ENCODE results near the gene STMND1. TPM values are rescaled to one million over a fixed set of nuclear protein-coding genes. Genes with fewer than 3 reads are reported as not detected.
A peak's percentile ranks its signal among the peaks of the same experiment; 100 is the strongest.

STMND1 gene
- total RNA-seq, 1 experiment from 2014 or later = 0.26 TPM

- Histone ChIP-seq H3K4me2 (peak overlapping the region; percentile 50), H3F3A (ENCODE audit: insufficient read depth, low read depth) (peaks cover 8% of the 10 kb centered on the region; the same call in 1 of the 2 replicates), H3K27ac (peak overlapping the region; percentile 48), H3K9me2 (ENCODE audit: insufficient read depth) (no peaks in the 10 kb centered on the region), H3K4me3 (no peak overlapping the region), H4K20me1 (ENCODE audit: insufficient read depth) (no peaks in the 10 kb centered on the region), H3K36me3 (ENCODE audit: low read depth) (no peaks in the 10 kb centered on the region), H2AFZ (peak overlapping the region; percentile 18; the same call in 1 of the 2 replicates), H3K27me3 (ENCODE audit: insufficient read depth, low read depth) (no peaks in the 10 kb centered on the region), H3K4me1 (replicated peaks; ENCODE audit: insufficient read depth) (peaks cover 20% of the 10 kb centered on the region), H3K79me2 (ENCODE audit: low read depth) (no peaks in the 10 kb centered on the region), H3K9me3 (ENCODE audit: insufficient read depth, low read depth) (no peaks in the 10 kb centered on the region)
- TF ChIP-seq EZH2 (IDR thresholded peaks at IDR 0.05; ENCODE audit: low read depth) (no peak), CTCF (conservative IDR thresholded peaks at IDR 0.05) (no peak)
- CTCF ChIA-PET = no interaction called here
- BruUV-seq (replicated peaks) = no TSS peak
- DNase-seq = peak; percentile 59 to 85
- POLR2A ChIA-PET (ENCODE audit: unreplicated experiment) = no interaction called here
- intact Hi-C loops (cut with micrococcal nuclease; ENCODE audit: unreplicated experiment) = no loop called here
These were observed 13.6 kb downstream of the STMND1 start for GRCh38 chr6:17115251-17116116.

GRCh38 chr6:17116117-17116440, 14.2 kb downstream of the STMND1 start:
- H3K4me2 ChIP-seq = peak overlapping the region; percentile 50
- TSS peak; percentile 34 for BruUV-seq (replicated peaks)
- H2AFZ ChIP-seq = peak overlapping the region; percentile 18; the same call in 1 of the 2 replicates
- peak overlapping the region; percentile 48 for H3K27ac ChIP-seq
- no peak overlapping the region for H3K4me3 ChIP-seq
- H3K9me2 ChIP-seq (ENCODE audit: insufficient read depth) = no peaks in the 10 kb centered on the region
- TF ChIP-seq EZH2 (IDR thresholded peaks at IDR 0.05; ENCODE audit: low read depth) (no peak), CTCF (conservative IDR thresholded peaks at IDR 0.05) (no peak)
- H3K79me2 ChIP-seq (ENCODE audit: low read depth) = no peaks in the 10 kb centered on the region
- ChIA-PET CTCF (no interaction called here), POLR2A (ENCODE audit: unreplicated experiment) (no interaction called here)
- DNase-seq = no peak
- peaks cover 20% of the 10 kb centered on the region for H3K4me1 ChIP-seq (replicated peaks; ENCODE audit: insufficient read depth)
- H4K20me1 ChIP-seq (ENCODE audit: insufficient read depth) = no peaks in the 10 kb centered on the region
- H3K9me3 ChIP-seq (ENCODE audit: insufficient read depth, low read depth) = no peaks in the 10 kb centered on the region
- intact Hi-C loops (cut with micrococcal nuclease; ENCODE audit: unreplicated experiment) = no loop called here
- H3K36me3 ChIP-seq (ENCODE audit: low read depth) = no peaks in the 10 kb centered on the region
- peaks cover 8% of the 10 kb centered on the region; the same call in 1 of the 2 replicates for H3F3A ChIP-seq (ENCODE audit: insufficient read depth, low read depth)
- H3K27me3 ChIP-seq (ENCODE audit: insufficient read depth, low read depth) = no peaks in the 10 kb centered on the region

GRCh38 chr6:17120019-17120418, 18.2 kb downstream of the STMND1 start:
- Histone ChIP-seq H3K4me3 (no peak overlapping the region), H3K36me3 (ENCODE audit: low read depth) (no peaks in the 10 kb centered on the region), H3K4me1 (replicated peaks; ENCODE audit: insufficient read depth) (peaks cover 20% of the 10 kb centered on the region), H3K79me2 (ENCODE audit: low read depth) (no peaks in the 10 kb centered on the region), H3K27me3 (ENCODE audit: insufficient read depth, low read depth) (no peaks in the 10 kb centered on the region), H3K9me2 (ENCODE audit: insufficient read depth) (no peaks in the 10 kb centered on the region), H3K4me2 (no peak overlapping the region), H2AFZ (no peak overlapping the region), H4K20me1 (ENCODE audit: insufficient read depth) (no peaks in the 10 kb centered on the region), H3K27ac (no peak overlapping the region), H3K9me3 (ENCODE audit: insufficient read depth, low read depth) (no peaks in the 10 kb centered on the region), H3F3A (ENCODE audit: insufficient read depth, low read depth) (peaks cover 8% of the 10 kb centered on the region; the same call in 1 of the 2 replicates)
- ChIA-PET POLR2A (ENCODE audit: unreplicated experiment) (interaction anchor here (0.7 kb wide), 1 partner anchor 1457 kb away, joined by 3 read pairs; no protein-coding TSS in a partner anchor), CTCF (no interaction called here)
- BruUV-seq (replicated peaks) = no TSS peak
- TF ChIP-seq EZH2 (IDR thresholded peaks at IDR 0.05; ENCODE audit: low read depth) (no peak), CTCF (conservative IDR thresholded peaks at IDR 0.05) (no peak)
- intact Hi-C loops (cut with micrococcal nuclease; ENCODE audit: unreplicated experiment) = no loop called here
- no peak for DNase-seq
